ENCODE results near the gene BCL7C.

GRCh38 chr16:30858111-30858495 is 35.8 kb downstream of the BCL7C start:
- no peak for TF ChIP-seq CTCF (IDR thresholded peaks at IDR 0.05)
- TF ChIP-seq POLR2A (IDR thresholded peaks at IDR 0.05), result no peak

Data from adrenal gland (tissue), 5 donors.